CD4-positive, alpha-beta T cell (primary cell): ENCODE data around the gene THSD8. TPM values are rescaled to one million over a fixed set of nuclear protein-coding genes. Genes with fewer than 3 reads are reported as not detected.
A peak's percentile ranks its signal among the peaks of the same experiment; 100 is the strongest.

Source experiments
- ATAC-seq: fragments of 200-7000 bp; cut with Tn5 transposase; one replicate; pipeline ENCODE4 v1.10.0; 2022; ENCODE audit warnings: mild to moderate bottlenecking; ENCODE audit not compliant: poor library complexity
- CTCF ChIA-PET: fragments of 350-600 bp; sonication (Branson Sonifier 250); formaldehyde crosslinking; loops from one replicate; lab custom pipeline; 2021; ENCODE audit warnings: antibody characterized with exemption, inconsistent platforms; lab: Charles Lee
- POLR2A ChIA-PET: fragments of 350-600 bp; sonication (Branson Sonifier 250); formaldehyde crosslinking; loops from one replicate; lab custom pipeline; 2021; ENCODE audit warnings: antibody characterized with exemption, inconsistent platforms; lab: Charles Lee
- DNase-seq, 14 experiments: peaks; one replicate each; pipeline ENCODE4 v3.0.0-alpha.2; 2013 to 2020; ENCODE audit warnings: mixed read lengths in 2 of 14
- H3K27ac ChIP-seq, 2 donors: one replicate each; pipeline versions ENCODE4 v1.5.1 to v1.7.0; 2013; ENCODE audit warnings: low read length in 2 of 2, low read depth in 1 of 2, mild to moderate bottlenecking in 1 of 2
- H3K27me3 ChIP-seq, 2 experiments: 1 replicate in 1 of 2; 2 replicates in 1 of 2; pipeline versions ENCODE4 v1.6.1 to v1.7.0; 2013; ENCODE audit warnings: low read length in 2 of 2, control low read depth in 1 of 2, mild to moderate bottlenecking in 1 of 2, moderate library complexity in 1 of 2; ENCODE audit not compliant: insufficient read depth in 2 of 2, control insufficient read depth in 1 of 2
- H3K36me3 ChIP-seq: one replicate; pipeline ENCODE4 v1.6.1; 2013; ENCODE audit warnings: low read length, control low read depth; ENCODE audit not compliant: insufficient read depth
- H3K4me1 ChIP-seq: one replicate; pipeline ENCODE4 v1.6.1; 2013; ENCODE audit warnings: low read length, control low read depth; ENCODE audit not compliant: insufficient read depth
- H3K4me3 ChIP-seq: one replicate; pipeline ENCODE4 v1.5.1; 2013; ENCODE audit warnings: mild to moderate bottlenecking, low read length, moderate library complexity
- H3K9me3 ChIP-seq, 2 experiments: 1 replicate in 1 of 2; 2 replicates in 1 of 2; pipeline versions ENCODE4 v1.6.1 to v1.7.0; 2013; ENCODE audit warnings: low read length in 2 of 2, mild to moderate bottlenecking in 2 of 2, control low read depth in 1 of 2, moderate library complexity in 1 of 2; ENCODE audit not compliant: control insufficient read depth in 1 of 2, insufficient read depth in 1 of 2
- H3K27ac Mint-ChIP-seq: one replicate; pipeline ENCODE4 v1.8.0; 2020; ENCODE audit warnings: mixed read lengths
- H3K27me3 Mint-ChIP-seq: one replicate; pipeline ENCODE4 v1.8.0; 2021; ENCODE audit warnings: mixed read lengths
- H3K36me3 Mint-ChIP-seq: one replicate; pipeline ENCODE4 v1.8.0; 2021; ENCODE audit warnings: low read depth, mixed read lengths
- H3K4me1 Mint-ChIP-seq: one replicate; pipeline ENCODE4 v1.8.0; 2021; ENCODE audit warnings: low read depth, mixed read lengths
- H3K4me3 Mint-ChIP-seq: one replicate; pipeline ENCODE4 v1.8.0; 2020; ENCODE audit warnings: mild to moderate bottlenecking, mixed read lengths
- H3K9me3 Mint-ChIP-seq: one replicate; pipeline ENCODE4 v1.8.0; 2020; ENCODE audit warnings: mixed read lengths
- intact Hi-C, 2 experiments: fragments of 100-400 bp; cut with DNase I in 1 of 2; cut with micrococcal nuclease in 1 of 2; formaldehyde crosslinking; loops; one replicate each; pipeline versions ENCODE4 v1.15.1 to v1.9.0; 2023 to 2025; cut with DNase I, micrococcal nuclease
- total RNA-seq, 174 experiments: library from RNA in 2 of 174; stranded (reverse) in 2 of 174; gene quantifications; one replicate each; pipeline ENCODE4 v1.2.3 and lab custom pipeline; 2021 to 2026
- TF ChIP-seq, protein P1 (sequence below): fragments of 200-600 bp; IDR thresholded peaks from one replicate; pipeline ENCODE4 v1.8.0; 2022; ENCODE audit warnings: antibody characterized with exemption, mild to moderate bottlenecking

THSD8 gene
- total RNA-seq, 2 experiments from 2014 or later, result 1.3 TPM; not detected in 1

DNA sequence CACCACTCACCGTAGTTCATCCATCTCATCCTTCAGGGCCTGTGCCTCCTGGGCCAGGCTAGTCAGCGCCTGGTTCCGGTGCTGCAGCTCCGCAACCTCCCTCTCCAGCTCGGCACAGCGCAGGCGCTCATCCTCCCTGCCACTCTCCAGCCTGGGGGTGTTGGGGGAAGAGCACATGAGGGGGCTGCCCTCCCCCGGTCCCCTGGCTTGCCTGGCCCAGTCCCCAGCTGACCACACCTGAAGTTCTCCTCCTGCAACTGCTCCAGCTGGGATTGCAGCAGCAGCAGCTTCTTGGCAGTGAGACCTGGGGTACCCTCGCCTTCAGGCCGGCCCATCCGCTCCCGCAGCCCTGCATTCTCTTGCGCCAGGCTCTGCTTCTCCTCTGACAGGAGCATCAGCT lies 30.9 kb upstream of the THSD8 start:
- Mint-ChIP-seq H3K4me3 (no peak overlapping the region), H3K36me3 (no peaks in the 10 kb centered on the region), H3K4me1 (peaks cover 14% of the 10 kb centered on the region), H3K27me3 (no peaks in the 10 kb centered on the region), H3K27ac (no peak overlapping the region), H3K9me3 (no peaks in the 10 kb centered on the region)
- Histone ChIP-seq H3K27ac (no peak overlapping the region), H3K36me3 (no peaks in the 10 kb centered on the region), H3K27me3 (no peaks in the 10 kb centered on the region), H3K4me3 (no peak overlapping the region), H3K9me3 (no peaks in the 10 kb centered on the region), H3K4me1 (peaks cover 30% of the 10 kb centered on the region)
- POLR2A ChIA-PET, result interaction anchor here (2.4 kb wide), 1 partner anchor 21 kb away, joined by 23 read pairs; the partner anchor contains the start of gene JUNB
- CTCF ChIA-PET, result no interaction called here
- DNase-seq, result no peak
- TF ChIP-seq, protein P1, sequence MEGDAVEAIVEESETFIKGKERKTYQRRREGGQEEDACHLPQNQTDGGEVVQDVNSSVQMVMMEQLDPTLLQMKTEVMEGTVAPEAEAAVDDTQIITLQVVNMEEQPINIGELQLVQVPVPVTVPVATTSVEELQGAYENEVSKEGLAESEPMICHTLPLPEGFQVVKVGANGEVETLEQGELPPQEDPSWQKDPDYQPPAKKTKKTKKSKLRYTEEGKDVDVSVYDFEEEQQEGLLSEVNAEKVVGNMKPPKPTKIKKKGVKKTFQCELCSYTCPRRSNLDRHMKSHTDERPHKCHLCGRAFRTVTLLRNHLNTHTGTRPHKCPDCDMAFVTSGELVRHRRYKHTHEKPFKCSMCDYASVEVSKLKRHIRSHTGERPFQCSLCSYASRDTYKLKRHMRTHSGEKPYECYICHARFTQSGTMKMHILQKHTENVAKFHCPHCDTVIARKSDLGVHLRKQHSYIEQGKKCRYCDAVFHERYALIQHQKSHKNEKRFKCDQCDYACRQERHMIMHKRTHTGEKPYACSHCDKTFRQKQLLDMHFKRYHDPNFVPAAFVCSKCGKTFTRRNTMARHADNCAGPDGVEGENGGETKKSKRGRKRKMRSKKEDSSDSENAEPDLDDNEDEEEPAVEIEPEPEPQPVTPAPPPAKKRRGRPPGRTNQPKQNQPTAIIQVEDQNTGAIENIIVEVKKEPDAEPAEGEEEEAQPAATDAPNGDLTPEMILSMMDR, result no peak
- no peak for ATAC-seq
- intact Hi-C loops, result no loop called here

DNA sequence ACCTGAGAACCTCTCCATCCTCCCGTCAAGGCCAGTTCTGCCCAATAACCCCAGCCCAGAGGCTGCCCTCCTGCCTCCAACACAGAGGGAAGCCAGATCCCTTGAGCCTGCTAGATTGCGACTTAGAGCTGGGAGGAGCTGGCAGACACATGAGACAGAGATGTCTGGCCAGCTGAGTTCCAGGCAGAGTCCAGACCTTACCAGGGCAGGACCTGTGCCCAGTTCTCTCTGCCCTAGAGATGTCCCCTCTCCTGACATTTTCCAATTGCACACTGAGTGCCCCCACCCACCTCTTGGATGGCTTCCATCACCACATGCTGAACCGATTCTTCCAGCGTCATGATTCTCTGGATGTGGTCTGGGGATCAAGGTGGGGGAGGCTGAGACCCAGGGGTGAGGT lies 29.5 kb upstream of the THSD8 start:
- H3K27me3 Mint-ChIP-seq, result no peaks in the 10 kb centered on the region
- TF ChIP-seq, protein P1, result no peak
- no peak overlapping the region for H3K27ac Mint-ChIP-seq
- ChIA-PET POLR2A (interaction anchor here (8.4 kb wide), 1 partner anchor 22 kb away, joined by 301 read pairs; the partner anchor contains the start of gene JUNB), CTCF (interaction anchor here (1.7 kb wide), 1 partner anchor 15 kb away, joined by 6 read pairs; no protein-coding TSS in a partner anchor)
- no peaks in the 10 kb centered on the region for H3K36me3 Mint-ChIP-seq
- H3K4me1 ChIP-seq, result peaks cover 37% of the 10 kb centered on the region
- ATAC-seq (no peak), DNase-seq (no peak)
- no peaks in the 10 kb centered on the region for H3K9me3 ChIP-seq
- H3K4me3 ChIP-seq, result no peak overlapping the region
- no peak overlapping the region for H3K4me3 Mint-ChIP-seq
- H3K4me1 Mint-ChIP-seq, result peaks cover 17% of the 10 kb centered on the region
- no peaks in the 10 kb centered on the region for H3K27me3 ChIP-seq
- H3K9me3 Mint-ChIP-seq, result no peaks in the 10 kb centered on the region
- intact Hi-C loops, result no loop called here
- H3K36me3 ChIP-seq, result no peaks in the 10 kb centered on the region
- no peak overlapping the region for H3K27ac ChIP-seq

DNA sequence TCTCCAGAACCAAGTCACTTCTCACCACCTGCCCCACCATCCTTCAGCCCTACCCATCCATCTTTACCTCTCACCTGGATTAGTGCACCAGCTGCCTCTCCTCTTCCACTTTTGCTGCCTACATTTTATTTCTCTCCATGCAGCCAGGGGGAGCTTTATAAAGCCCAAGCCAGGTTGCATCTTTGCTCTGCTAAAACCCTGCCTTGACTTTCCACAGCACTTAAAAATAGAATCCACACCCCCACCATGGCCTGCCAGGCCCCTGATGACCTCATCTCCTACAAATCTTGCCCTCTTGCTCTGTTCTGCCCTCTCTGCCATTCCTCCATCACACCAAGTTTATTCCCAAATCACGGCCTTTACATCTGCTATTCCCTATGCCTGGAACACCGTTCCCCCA lies 28.3 kb upstream of the THSD8 start:
- peaks cover 29% of the 10 kb centered on the region for H3K4me1 Mint-ChIP-seq
- Histone ChIP-seq H3K27me3 (no peaks in the 10 kb centered on the region), H3K9me3 (no peaks in the 10 kb centered on the region), H3K4me3 (no peak overlapping the region), H3K4me1 (peaks cover 50% of the 10 kb centered on the region), H3K36me3 (no peaks in the 10 kb centered on the region), H3K27ac (no peak overlapping the region)
- H3K4me3 Mint-ChIP-seq, result peak overlapping the region; percentile 59
- ChIA-PET CTCF (interaction anchor here (1.4 to 2.3 kb wide), 4 partner anchors 13 to 50 kb away, joined by 3 to 7 read pairs (median 6); partner anchors contain the start of gene TNPO2), POLR2A (interaction anchor here (1.0 to 8.4 kb wide), 2 partner anchors 10 to 21 kb away, joined by 3 to 301 read pairs; partner anchors contain the start of gene JUNB)
- DNase-seq (peak in 2 of 14 experiments; percentile 10 to 37), ATAC-seq (no peak)
- intact Hi-C loops, result no loop called here
- H3K27me3 Mint-ChIP-seq, result no peaks in the 10 kb centered on the region
- TF ChIP-seq, protein P1, result no peak
- H3K27ac Mint-ChIP-seq, result no peak overlapping the region
- H3K9me3 Mint-ChIP-seq, result no peaks in the 10 kb centered on the region
- H3K36me3 Mint-ChIP-seq, result no peaks in the 10 kb centered on the region
